Suppressor macrophage treated with lipopolysaccharide for 4 hours (primary cell): ENCODE measurements around the gene GAB2.

Experiments
- DNase-seq: peaks from one replicate; pipeline ENCODE4 v3.0.0-alpha.2; 2020

GAB2 gene

GRCh38 chr11:78427615-78428265 lies 10.1 kb upstream of the GAB2 start:
- DNase-seq = peak; percentile 94

- DNase-seq = no peak
These were observed 9.2 kb upstream of the GAB2 start for GRCh38 chr11:78426845-78427244.

GRCh38 chr11:78425399-78426070 lies 7.9 kb upstream of the GAB2 start:
- DNase-seq = peak; percentile 51

GRCh38 chr11:78424334-78425270 lies 7.0 kb upstream of the GAB2 start:
- DNase-seq = peak; percentile 97

- DNase-seq = no peak
These were observed 5.6 kb upstream of the GAB2 start for GRCh38 chr11:78423241-78423640.

GRCh38 chr11:78420796-78421209 lies 3.2 kb upstream of the GAB2 start:
- DNase-seq = peak; percentile 97

- peak; percentile 81 for DNase-seq
These were observed 2.7 kb upstream of the GAB2 start for GRCh38 chr11:78420255-78420764.

GRCh38 chr11:78419327-78419726 lies 1.7 kb upstream of the GAB2 start:
- DNase-seq = peak; percentile 97

- peak; percentile 52 for DNase-seq
These were observed 1.1 kb upstream of the GAB2 start for GRCh38 chr11:78418584-78419211.

GRCh38 chr11:78417888-78418583 lies 416 bp upstream of the GAB2 start:
- DNase-seq = peak; percentile 95

- DNase-seq = peak; percentile 97
These were observed 1.1 kb downstream of the GAB2 start for GRCh38 chr11:78416285-78417174.

GRCh38 chr11:78415338-78415737 lies 2.3 kb downstream of the GAB2 start:
- DNase-seq = no peak

- no peak for DNase-seq
These were observed 3.1 kb downstream of the GAB2 start for GRCh38 chr11:78414321-78415051.

- DNase-seq = no peak
These were observed 9.0 kb downstream of the GAB2 start for GRCh38 chr11:78408619-78409018.

- no peak for DNase-seq
These were observed 10.9 kb downstream of the GAB2 start for GRCh38 chr11:78406568-78407196.

- DNase-seq = no peak
These were observed 11.8 kb downstream of the GAB2 start for GRCh38 chr11:78405805-78406204.

- DNase-seq = no peak
These were observed 13.8 kb downstream of the GAB2 start for GRCh38 chr11:78403781-78404180.

GRCh38 chr11:78402847-78403246 lies 14.8 kb downstream of the GAB2 start:
- DNase-seq = peak; percentile 45

- DNase-seq = no peak
These were observed 16.9 kb downstream of the GAB2 start for GRCh38 chr11:78400702-78401101.

- DNase-seq = no peak
These were observed 17.5 kb downstream of the GAB2 start for GRCh38 chr11:78400116-78400515.
